ENCODE measurements around the gene CADM2.

- no peak for TF ChIP-seq CTCF (conservative IDR thresholded peaks at IDR 0.05)
- no peak for TF ChIP-seq ZFX (IDR thresholded peaks at IDR 0.05)
Observed at GRCh38 chr3:86046436-86047136, 1087.8 kb downstream of the CADM2 start.
